Gastrocnemius medialis (tissue), 4 donors: ENCODE measurements around the gene AIG1. TPM values are rescaled to one million over a fixed set of nuclear protein-coding genes. Genes with fewer than 3 reads are reported as not detected.
"Not testable (repeated sequence)": the region's sequence is repeated elsewhere in the genome, so short reads cannot be mapped to it uniquely, and the experiment has no call there.

Source experiments
- ATAC-seq, 2 donors: fragments of 150-250 bp; one replicate each; pipeline ENCODE4 v1.9.1; 2016
- DNase-seq, 2 donors: peaks; one replicate each; pipeline ENCODE4 v3.0.0-alpha.2; 2019
- H3K27ac ChIP-seq, 4 donors: fragments of 200-600 bp; sonication (generic); 1 replicate in 1 of 4; 2 replicates in 3 of 4; pipeline ENCODE4 v1.5.1; 2016 to 2018; ENCODE audit warnings: mild to moderate bottlenecking in 2 of 4, moderate library complexity in 1 of 4
- H3K27me3 ChIP-seq, 3 donors: fragments of 200-600 bp; sonication (generic) in 2 of 3; 1 replicate in 1 of 3; 2 replicates in 2 of 3; pipeline versions ENCODE4 v1.5.1 to v1.6.0; 2016 to 2019; ENCODE audit warnings: mild to moderate bottlenecking in 1 of 3, moderate library complexity in 1 of 3
- H3K36me3 ChIP-seq, 2 donors: fragments of 200-600 bp; sonication (generic) in 1 of 2; one replicate each; pipeline ENCODE4 v1.5.1; 2017 to 2018
- H3K4me1 ChIP-seq, 2 donors: fragments of 200-600 bp; sonication (generic) in 1 of 2; one replicate each; pipeline ENCODE4 v1.5.1; 2016 to 2017; ENCODE audit warnings: mild to moderate bottlenecking in 2 of 2
- H3K4me3 ChIP-seq, 4 donors: fragments of 200-600 bp; sonication (generic) in 3 of 4; 1 replicate in 1 of 4; 2 replicates in 3 of 4; pipeline ENCODE4 v1.5.1; 2016 to 2019; ENCODE audit warnings: mild to moderate bottlenecking in 2 of 4
- H3K9me3 ChIP-seq, 3 donors: fragments of 200-600 bp; sonication (generic) in 2 of 3; 1 replicate in 1 of 3; 2 replicates in 2 of 3; pipeline ENCODE4 v1.5.1; 2016 to 2019
- POLR2A ChIP-seq, 2 donors: fragments of 450-650 bp; IDR thresholded peaks; one replicate each; pipeline ENCODE4 v1.6.1; 2017; ENCODE audit warnings: antibody characterized with exemption in 2 of 2, mild to moderate bottlenecking in 2 of 2, moderate library complexity in 2 of 2
- in situ Hi-C, 4 donors: fragments of 200-750 bp; cut with MboI; loops; one replicate each; pipeline versions ENCODE4 v1.15.0 to v1.8.0; 2017; ENCODE audit warnings: low sequenced_read_pairs in 4 of 4
- intact Hi-C: fragments of 100-400 bp; cut with DNase I; formaldehyde crosslinking; loops from one replicate; pipeline ENCODE4 v1.15.1; 2023; ENCODE audit warnings: low total_unique reads
- total RNA-seq, 4 donors: library from RNA; depleted of rRNA; stranded (reverse); fragments of >200 nt; gene quantifications; one replicate each; pipeline versions ENCODE4 v1.1.0 to v1.2.3, GENCODE V29; 2016
- TF ChIP-seq, protein P1 (sequence below), 5 experiments: fragments of 450-650 bp in 3 of 5; fragments of 200-600 bp in 2 of 5; sonication (generic) in 2 of 5; IDR thresholded peaks in 4 of 5; conservative IDR thresholded peaks in 1 of 5; 1 replicate in 4 of 5; 2 replicates in 1 of 5; pipeline ENCODE4 v1.5.1; 2016 to 2019; ENCODE audit warnings: antibody characterized with exemption in 5 of 5, mild to moderate bottlenecking in 3 of 5, moderate library complexity in 3 of 5

AIG1 gene
- total RNA-seq, 4 donors from 2014 or later, result 5.3 to 10.3 (median 5.7) TPM

DNA sequence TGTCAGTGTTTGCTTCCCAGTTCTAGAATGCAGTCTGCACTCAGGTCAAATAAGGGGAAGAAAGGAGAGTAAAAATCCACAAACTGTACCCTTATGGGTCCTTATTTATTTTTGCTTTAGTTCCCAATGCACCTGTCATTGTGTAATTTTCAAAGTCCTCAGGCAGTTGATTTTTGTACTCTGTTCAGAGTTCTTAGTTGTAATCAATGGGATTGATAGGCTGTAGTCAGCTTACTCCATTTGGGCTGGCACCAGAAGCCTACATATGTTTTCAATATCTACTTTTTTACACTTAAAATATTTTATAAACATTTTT, 18.6 kb downstream of the AIG1 start:
- TF ChIP-seq, protein P1, sequence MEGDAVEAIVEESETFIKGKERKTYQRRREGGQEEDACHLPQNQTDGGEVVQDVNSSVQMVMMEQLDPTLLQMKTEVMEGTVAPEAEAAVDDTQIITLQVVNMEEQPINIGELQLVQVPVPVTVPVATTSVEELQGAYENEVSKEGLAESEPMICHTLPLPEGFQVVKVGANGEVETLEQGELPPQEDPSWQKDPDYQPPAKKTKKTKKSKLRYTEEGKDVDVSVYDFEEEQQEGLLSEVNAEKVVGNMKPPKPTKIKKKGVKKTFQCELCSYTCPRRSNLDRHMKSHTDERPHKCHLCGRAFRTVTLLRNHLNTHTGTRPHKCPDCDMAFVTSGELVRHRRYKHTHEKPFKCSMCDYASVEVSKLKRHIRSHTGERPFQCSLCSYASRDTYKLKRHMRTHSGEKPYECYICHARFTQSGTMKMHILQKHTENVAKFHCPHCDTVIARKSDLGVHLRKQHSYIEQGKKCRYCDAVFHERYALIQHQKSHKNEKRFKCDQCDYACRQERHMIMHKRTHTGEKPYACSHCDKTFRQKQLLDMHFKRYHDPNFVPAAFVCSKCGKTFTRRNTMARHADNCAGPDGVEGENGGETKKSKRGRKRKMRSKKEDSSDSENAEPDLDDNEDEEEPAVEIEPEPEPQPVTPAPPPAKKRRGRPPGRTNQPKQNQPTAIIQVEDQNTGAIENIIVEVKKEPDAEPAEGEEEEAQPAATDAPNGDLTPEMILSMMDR (IDR thresholded peaks at IDR 0.05 in 4 of 5, conservative IDR thresholded peaks at IDR 0.05 in 1 of 5), result no peak
- TF ChIP-seq POLR2A (IDR thresholded peaks at IDR 0.05), result no peak
- in situ Hi-C loops (no loop called here), intact Hi-C loops (no loop called here)
- DNase-seq, result no peak
- Histone ChIP-seq H3K4me3 (no peak overlapping the region), H3K27ac (no peak overlapping the region), H3K27me3 (no peaks in the 10 kb centered on the region), H3K36me3 (no peaks in the 10 kb centered on the region), H3K9me3 (peaks cover 0 to 4% (median 0%) of the 10 kb centered on the region in 3 donors), H3K4me1 (no peaks in the 10 kb centered on the region)
- no peak for ATAC-seq

DNA sequence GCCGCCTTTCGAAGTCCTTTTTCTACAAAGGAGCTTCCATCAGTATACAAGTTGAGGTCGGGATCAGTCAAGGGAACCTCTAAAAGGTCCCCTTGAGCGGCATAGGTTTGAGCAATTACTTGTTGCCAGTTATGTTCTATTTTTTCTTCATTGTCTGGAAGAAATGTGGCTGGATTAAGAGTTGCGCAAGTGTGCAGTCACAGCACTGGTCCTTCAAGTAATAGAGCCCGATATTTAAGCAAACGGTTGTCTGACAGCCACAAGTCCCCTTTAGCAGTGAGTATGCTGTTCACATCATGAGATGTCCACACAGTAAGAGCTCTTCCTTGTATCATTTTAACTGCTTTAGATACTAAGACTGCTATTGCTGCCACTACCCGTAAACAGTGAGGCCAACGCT, 21.6 kb downstream of the AIG1 start:
- H3K4me3 ChIP-seq, H3K9me3 ChIP-seq, H3K27me3 ChIP-seq, H3K4me1 ChIP-seq, DNase-seq, H3K27ac ChIP-seq, H3K36me3 ChIP-seq, in situ Hi-C loops, ATAC-seq, intact Hi-C loops: not testable (repeated sequence)

DNA sequence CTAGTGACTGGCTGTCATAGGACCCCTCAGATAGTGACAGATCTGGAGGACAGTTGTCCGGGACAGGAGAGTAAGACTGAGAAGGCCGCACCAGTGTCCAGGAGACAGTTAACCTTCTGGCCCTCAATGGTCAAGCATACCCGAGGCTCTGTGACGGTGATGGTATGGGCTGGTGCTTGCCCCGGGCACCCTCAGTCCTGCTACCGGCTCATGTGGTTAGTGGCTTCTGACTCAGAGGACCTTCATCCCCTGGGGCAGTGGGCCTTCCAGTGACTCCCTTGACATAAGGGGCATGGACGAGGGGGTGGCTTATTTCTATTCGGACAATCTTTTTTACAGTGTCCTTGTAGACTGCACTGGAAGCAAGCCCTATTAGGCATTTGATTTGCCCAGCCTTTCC, 23.3 kb downstream of the AIG1 start:
- H3K9me3 ChIP-seq, ATAC-seq, H3K36me3 ChIP-seq, H3K27ac ChIP-seq, in situ Hi-C loops, DNase-seq, H3K4me1 ChIP-seq, intact Hi-C loops, H3K27me3 ChIP-seq, H3K4me3 ChIP-seq: not testable (repeated sequence)

DNA sequence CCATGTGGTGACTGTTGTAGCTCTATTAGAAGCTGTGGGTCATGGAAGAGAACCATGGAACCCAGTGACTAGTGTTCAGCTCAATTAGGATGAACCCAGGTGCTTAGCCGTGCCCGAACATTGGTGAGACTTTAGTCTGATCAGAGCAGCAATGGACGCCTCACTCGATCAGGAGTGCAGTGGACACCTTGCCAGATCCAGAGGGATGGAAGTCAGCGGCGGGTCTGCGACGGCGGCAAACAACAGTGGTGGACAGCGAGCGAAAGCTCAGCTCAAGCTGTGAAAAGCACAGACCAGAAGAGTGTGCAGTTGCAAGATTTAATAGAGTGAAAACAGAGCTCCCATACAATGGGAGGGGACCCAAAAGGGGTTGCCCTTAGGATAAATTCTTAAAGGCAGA, 26.6 kb downstream of the AIG1 start:
- in situ Hi-C loops, H3K4me1 ChIP-seq, H3K4me3 ChIP-seq, H3K36me3 ChIP-seq, H3K27ac ChIP-seq, H3K9me3 ChIP-seq, H3K27me3 ChIP-seq, ATAC-seq, DNase-seq, intact Hi-C loops: not testable (repeated sequence)

DNA sequence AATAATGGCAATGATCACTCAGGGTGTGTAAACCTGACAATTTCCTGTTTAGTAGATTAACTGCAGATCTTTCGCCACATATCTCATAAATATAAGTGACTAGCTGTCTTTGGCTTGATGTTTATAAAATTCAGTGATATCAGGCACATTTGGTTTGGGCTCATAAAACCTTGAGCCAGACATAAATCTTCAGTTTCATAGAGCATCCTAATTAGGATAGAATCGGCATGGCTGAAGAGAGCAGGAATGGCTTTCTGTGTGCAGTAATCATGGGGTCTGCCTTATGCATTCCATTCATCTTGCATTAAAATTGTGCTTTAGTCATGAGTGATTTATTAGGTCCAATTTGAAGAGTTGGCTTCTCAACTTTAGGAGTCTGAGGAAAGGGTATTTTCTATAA, 27.2 kb downstream of the AIG1 start:
- H3K27ac ChIP-seq, result no peak overlapping the region
- no peaks in the 10 kb centered on the region for H3K4me1 ChIP-seq
- no peaks in the 10 kb centered on the region for H3K36me3 ChIP-seq
- H3K27me3 ChIP-seq, result no peaks in the 10 kb centered on the region
- intact Hi-C loops (no loop called here), in situ Hi-C loops (no loop called here)
- no peak for DNase-seq
- TF ChIP-seq, protein P1 (IDR thresholded peaks at IDR 0.05 in 4 of 5, conservative IDR thresholded peaks at IDR 0.05 in 1 of 5), result no peak
- TF ChIP-seq POLR2A (IDR thresholded peaks at IDR 0.05), result no peak
- no peak for ATAC-seq
- no peaks in the 10 kb centered on the region for H3K9me3 ChIP-seq
- H3K4me3 ChIP-seq, result no peak overlapping the region

DNA sequence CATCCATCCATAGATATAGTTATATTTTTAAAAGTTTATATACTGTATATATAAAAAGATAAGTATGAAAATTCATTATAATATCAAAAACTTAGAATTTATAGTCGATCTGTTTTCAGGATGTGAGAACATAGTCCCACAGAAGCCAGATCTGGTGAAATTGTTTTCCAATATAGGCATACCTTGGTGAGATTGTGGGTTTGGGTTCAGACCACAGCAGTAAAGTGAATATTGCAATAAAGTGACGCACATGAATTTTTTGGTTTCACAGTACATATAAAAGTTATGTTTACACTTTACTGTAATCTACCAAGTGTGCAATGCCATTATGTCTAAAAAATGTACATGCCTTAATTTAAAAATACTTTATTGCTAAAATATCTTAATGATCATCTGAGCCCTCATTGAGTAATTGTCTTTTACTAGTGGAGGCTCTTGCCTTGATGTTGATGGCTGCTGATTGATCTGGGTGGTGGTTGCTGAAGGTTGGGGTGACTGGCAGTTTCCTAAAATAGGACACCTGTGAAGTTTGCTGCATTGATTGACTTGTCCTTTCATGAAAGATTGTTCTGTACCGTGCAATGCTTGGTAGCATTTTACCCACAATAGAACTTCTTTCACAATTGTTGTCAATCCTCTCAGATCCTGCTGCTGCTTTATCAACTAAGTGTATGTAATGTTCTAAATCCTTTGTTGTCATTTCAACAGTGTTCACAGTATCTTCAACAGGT, 29.8 kb downstream of the AIG1 start:
- in situ Hi-C loops, result no loop called here
- DNase-seq (no peak), ATAC-seq (no peak)
- no peak overlapping the region for H3K4me3 ChIP-seq
- intact Hi-C loops, result no loop called here
- H3K4me1 ChIP-seq, result no peaks in the 10 kb centered on the region
- no peaks in the 10 kb centered on the region for H3K36me3 ChIP-seq
- TF ChIP-seq, protein P1 (IDR thresholded peaks at IDR 0.05 in 4 of 5, conservative IDR thresholded peaks at IDR 0.05 in 1 of 5), result no peak
- no peak for TF ChIP-seq POLR2A (IDR thresholded peaks at IDR 0.05)
- H3K9me3 ChIP-seq, result no peaks in the 10 kb centered on the region
- H3K27me3 ChIP-seq, result no peaks in the 10 kb centered on the region
- no peak overlapping the region for H3K27ac ChIP-seq
